HCT116 (cell line): ENCODE measurements around the gene ARL15. TPM values are rescaled to one million over a fixed set of nuclear protein-coding genes. Genes with fewer than 3 reads are reported as not detected.

Experiments
- ATAC-seq: fragments of 200-7000 bp; cut with Tn5 transposase; 2 replicates; pipeline ENCODE4 v1.9.1; 2020; ENCODE audit warnings: mild to moderate bottlenecking, moderate library complexity
- BruUV-seq: library from RNA; stranded (reverse); fragments of 400-500 nt; replicated peaks from 2 replicates; lab custom pipeline; 2021; lab: Mats Ljungman, UMichigan
- CTCF ChIA-PET: fragments of 300-600 bp; sonication (Branson Sonifier 250); formaldehyde crosslinking; loops from one replicate; lab custom pipeline; 2021; ENCODE audit warnings: antibody characterized with exemption; lab: Charles Lee
- POLR2A ChIA-PET: fragments of 300-600, 350-600 bp; sonication (Branson Sonifier 250); formaldehyde crosslinking; loops from one replicate; lab custom pipeline; 2021; ENCODE audit warnings: antibody characterized with exemption; lab: Charles Lee
- RAD21 ChIA-PET, 2 experiments: fragments of 300-600 bp; sonication (Branson Sonifier 250); formaldehyde crosslinking; loops; one replicate each; lab custom pipeline; 2023; ENCODE audit warnings: low total read pairs in 2 of 2; ENCODE audit not compliant: uncharacterized antibody in 2 of 2, unreplicated experiment in 2 of 2, low non-redundant PET in 1 of 2; lab: Charles Lee
- DNase-seq: peaks from one replicate; pipeline ENCODE4 v3.0.0-alpha.2; 2010; ENCODE audit warnings: low read depth, low spot score
- H2AFZ ChIP-seq: fragments of 200-600 bp; shearing (Covaris generic), sonication (generic); 2 replicates; pipeline ENCODE4 v1.6.1; 2017; ENCODE audit warnings: low read depth, mixed run types, mixed read lengths, antibody characterized with exemption, low read length; ENCODE audit not compliant: poor library complexity, severe bottlenecking
- H3K27ac ChIP-seq: 2 replicates; pipeline ENCODE4 v1.5.1; 2012; ENCODE audit warnings: low read depth, low read length
- H3K27me3 ChIP-seq: fragments of 200-600 bp; sonication (generic); 2 replicates; pipeline ENCODE4 v1.6.1; 2016; ENCODE audit warnings: mixed run types, low read length, mixed read lengths; ENCODE audit not compliant: insufficient read depth
- H3K36me3 ChIP-seq, 2 experiments: fragments of 200-500 bp in 1 of 2; fragments of 200-600 bp in 1 of 2; sonication (Bioruptor generic) in 1 of 2; sonication (generic) in 1 of 2; 2 replicates each; pipeline versions ENCODE4 v1.5.1 to v1.6.1; 2014 to 2016; ENCODE audit warnings: low read length in 2 of 2, inconsistent platforms in 1 of 2, mixed read lengths in 1 of 2, mixed run types in 1 of 2; ENCODE audit not compliant: insufficient read depth in 2 of 2, control insufficient read depth in 1 of 2
- H3K4me1 ChIP-seq, 2 experiments: fragments of 200-600 bp in 1 of 2; sonication (generic) in 1 of 2; 2 replicates each; pipeline versions ENCODE4 v1.5.1 to v1.6.1; 2012 to 2017; ENCODE audit warnings: low read length in 2 of 2, inconsistent platforms in 1 of 2, mild to moderate bottlenecking in 1 of 2, mixed read lengths in 1 of 2, mixed run types in 1 of 2, moderate library complexity in 1 of 2; ENCODE audit not compliant: insufficient read depth in 2 of 2, control insufficient read depth in 1 of 2
- H3K4me2 ChIP-seq: fragments of 200-600 bp; sonication (generic); 2 replicates; pipeline ENCODE4 v1.6.1; 2017; ENCODE audit warnings: mixed run types, low read length, mixed read lengths
- H3K4me3 ChIP-seq, 2 experiments: fragments of 200-600 bp in 1 of 2; sonication (generic) in 1 of 2; replicated peaks in 1 of 2; 2 replicates each; pipeline ENCODE4 v1.5.1; 2011 to 2016; ENCODE audit warnings: low read length in 2 of 2, control low read depth in 1 of 2, low read depth in 1 of 2, mild to moderate bottlenecking in 1 of 2, mixed read lengths in 1 of 2, mixed run types in 1 of 2
- H3K79me2 ChIP-seq: fragments of 200-600 bp; sonication (generic); 2 replicates; pipeline ENCODE4 v1.6.1; 2017; ENCODE audit warnings: mild to moderate bottlenecking, mixed run types, low read length, moderate library complexity, mixed read lengths; ENCODE audit not compliant: insufficient read depth
- H3K9ac ChIP-seq: fragments of 200-600 bp; sonication (generic); 2 replicates; pipeline ENCODE4 v1.6.1; 2016; ENCODE audit warnings: low read length, mixed read lengths
- H3K9me2 ChIP-seq: fragments of 200-600 bp; sonication (generic), shearing (Covaris generic); 2 replicates; pipeline ENCODE4 v1.6.1; 2017; ENCODE audit warnings: mixed run types, mild to moderate bottlenecking, moderate library complexity; ENCODE audit not compliant: insufficient read depth
- H3K9me3 ChIP-seq, 2 experiments: fragments of 200-500 bp in 1 of 2; fragments of 200-600 bp in 1 of 2; sonication (Bioruptor generic) in 1 of 2; sonication (generic) in 1 of 2; 2 replicates each; pipeline ENCODE4 v1.6.1; 2014 to 2017; ENCODE audit warnings: low read length in 2 of 2, mixed read lengths in 2 of 2, inconsistent platforms in 1 of 2, low read depth in 1 of 2, mild to moderate bottlenecking in 1 of 2, mixed run types in 1 of 2, moderate library complexity in 1 of 2; ENCODE audit not compliant: control insufficient read depth in 1 of 2, insufficient read depth in 1 of 2
- H4K20me1 ChIP-seq: fragments of 200-600 bp; sonication (generic), shearing (Covaris generic); 2 replicates; pipeline ENCODE4 v1.6.1; 2017; ENCODE audit warnings: mixed run types, mild to moderate bottlenecking, moderate library complexity; ENCODE audit not compliant: insufficient read depth
- CBX3 ChIP-seq: IDR thresholded peaks from 2 replicates; pipeline ENCODE4 v1.6.1; 2012; ENCODE audit warnings: low read depth
- MAX ChIP-seq: IDR thresholded peaks from 2 replicates; pipeline ENCODE4 v1.6.1; 2012
- POLR2AphosphoS5 ChIP-seq: IDR thresholded peaks from 2 replicates; pipeline ENCODE4 v1.6.1; 2011; ENCODE audit warnings: mild to moderate bottlenecking, low read depth, low read length, moderate library complexity
- SP1 ChIP-seq: IDR thresholded peaks from 2 replicates; pipeline ENCODE4 v1.6.1; 2012; ENCODE audit warnings: low read depth
- SRF ChIP-seq: IDR thresholded peaks from 2 replicates; pipeline ENCODE4 v1.6.1; 2012; ENCODE audit warnings: low read depth
- intact Hi-C: fragments of 100-400 bp; cut with micrococcal nuclease; formaldehyde crosslinking; loops from 2 replicates; pipeline ENCODE4 v1.10.0; 2022
- total RNA-seq: library from RNA; stranded (reverse); gene quantifications from one replicate; pipeline ENCODE4 v1.2.1, GENCODE V29; 2021; ENCODE audit not compliant: unreplicated experiment
- TF ChIP-seq, protein P1 (sequence below): IDR thresholded peaks from 2 replicates; pipeline ENCODE4 v1.6.1; 2012; ENCODE audit warnings: low read depth
- TF ChIP-seq, protein P2 (sequence below), 3 experiments: fragments of 200-600 bp in 1 of 3; sonication (generic) in 1 of 3; IDR thresholded peaks in 2 of 3; conservative IDR thresholded peaks in 1 of 3; 2 replicates each; pipeline ENCODE4 v1.5.1; 2012 to 2017; ENCODE audit warnings: low read depth in 2 of 3, low read length in 2 of 3, antibody characterized with exemption in 1 of 3, borderline replicate concordance in 1 of 3, control low read depth in 1 of 3, mild to moderate bottlenecking in 1 of 3, mixed read lengths in 1 of 3, mixed run types in 1 of 3, moderate library complexity in 1 of 3; ENCODE audit not compliant: insufficient read depth in 1 of 3

The ARL15 gene
- total RNA-seq, 1 experiment from 2014 or later = 15.0 TPM

DNA sequence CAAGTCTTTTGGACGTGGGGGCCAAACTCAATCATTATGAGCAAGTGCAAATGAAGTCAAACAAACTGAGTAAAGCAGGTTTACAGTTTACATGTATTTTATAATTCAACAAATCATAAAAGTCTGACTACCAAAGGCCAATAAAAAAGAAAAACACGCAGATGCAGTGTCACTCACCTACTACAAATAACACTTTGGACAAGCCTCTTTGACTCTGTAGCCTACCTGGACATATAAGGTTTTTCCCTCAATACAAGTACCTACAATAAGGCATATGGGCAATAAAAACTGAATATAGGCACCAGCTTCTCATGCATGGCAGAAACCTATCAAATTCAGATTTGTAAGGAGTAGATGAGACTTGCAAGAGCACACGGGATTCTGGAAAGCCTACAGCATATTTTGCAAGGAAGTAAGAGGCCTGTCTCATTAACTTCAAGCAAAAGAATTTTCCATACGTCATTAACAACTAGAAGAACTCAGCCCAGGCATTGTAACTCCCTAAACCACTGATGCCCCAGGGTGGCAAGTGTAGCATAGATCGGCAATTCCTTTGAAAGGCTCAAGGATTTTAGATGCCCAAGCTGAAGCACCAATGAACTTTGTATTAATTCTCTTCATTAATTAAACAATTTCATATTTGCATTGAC lies 21.7 kb downstream of the ARL15 start:
- no peak overlapping the region for H3K27ac ChIP-seq
- no peak overlapping the region for H3K4me2 ChIP-seq
- RAD21 ChIA-PET = no interaction called here
- DNase-seq = no peak
- no peaks in the 10 kb centered on the region for H3K9me3 ChIP-seq
- CTCF ChIA-PET = no interaction called here
- no peaks in the 10 kb centered on the region for H3K36me3 ChIP-seq
- intact Hi-C loops = no loop called here
- H4K20me1 ChIP-seq = no peaks in the 10 kb centered on the region
- H3K4me3 ChIP-seq = no peak overlapping the region
- no TSS peak for BruUV-seq
- POLR2A ChIA-PET = interaction anchor here (1.2 kb wide), 1 partner anchor 22 kb away, joined by 4 read pairs; the partner anchor contains the start of gene ARL15
- no peaks in the 10 kb centered on the region for H3K27me3 ChIP-seq
- no peak overlapping the region for H3K9ac ChIP-seq
- no peaks in the 10 kb centered on the region for H3K4me1 ChIP-seq
- no peak overlapping the region for H2AFZ ChIP-seq
- no peaks in the 10 kb centered on the region for H3K9me2 ChIP-seq
- TF ChIP-seq POLR2AphosphoS5 (no peak), SRF (no peak), SP1 (no peak), CBX3 (no peak), MAX (no peak)
- TF ChIP-seq, protein P1, sequence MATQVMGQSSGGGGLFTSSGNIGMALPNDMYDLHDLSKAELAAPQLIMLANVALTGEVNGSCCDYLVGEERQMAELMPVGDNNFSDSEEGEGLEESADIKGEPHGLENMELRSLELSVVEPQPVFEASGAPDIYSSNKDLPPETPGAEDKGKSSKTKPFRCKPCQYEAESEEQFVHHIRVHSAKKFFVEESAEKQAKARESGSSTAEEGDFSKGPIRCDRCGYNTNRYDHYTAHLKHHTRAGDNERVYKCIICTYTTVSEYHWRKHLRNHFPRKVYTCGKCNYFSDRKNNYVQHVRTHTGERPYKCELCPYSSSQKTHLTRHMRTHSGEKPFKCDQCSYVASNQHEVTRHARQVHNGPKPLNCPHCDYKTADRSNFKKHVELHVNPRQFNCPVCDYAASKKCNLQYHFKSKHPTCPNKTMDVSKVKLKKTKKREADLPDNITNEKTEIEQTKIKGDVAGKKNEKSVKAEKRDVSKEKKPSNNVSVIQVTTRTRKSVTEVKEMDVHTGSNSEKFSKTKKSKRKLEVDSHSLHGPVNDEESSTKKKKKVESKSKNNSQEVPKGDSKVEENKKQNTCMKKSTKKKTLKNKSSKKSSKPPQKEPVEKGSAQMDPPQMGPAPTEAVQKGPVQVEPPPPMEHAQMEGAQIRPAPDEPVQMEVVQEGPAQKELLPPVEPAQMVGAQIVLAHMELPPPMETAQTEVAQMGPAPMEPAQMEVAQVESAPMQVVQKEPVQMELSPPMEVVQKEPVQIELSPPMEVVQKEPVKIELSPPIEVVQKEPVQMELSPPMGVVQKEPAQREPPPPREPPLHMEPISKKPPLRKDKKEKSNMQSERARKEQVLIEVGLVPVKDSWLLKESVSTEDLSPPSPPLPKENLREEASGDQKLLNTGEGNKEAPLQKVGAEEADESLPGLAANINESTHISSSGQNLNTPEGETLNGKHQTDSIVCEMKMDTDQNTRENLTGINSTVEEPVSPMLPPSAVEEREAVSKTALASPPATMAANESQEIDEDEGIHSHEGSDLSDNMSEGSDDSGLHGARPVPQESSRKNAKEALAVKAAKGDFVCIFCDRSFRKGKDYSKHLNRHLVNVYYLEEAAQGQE = no peak
- TF ChIP-seq, protein P2, sequence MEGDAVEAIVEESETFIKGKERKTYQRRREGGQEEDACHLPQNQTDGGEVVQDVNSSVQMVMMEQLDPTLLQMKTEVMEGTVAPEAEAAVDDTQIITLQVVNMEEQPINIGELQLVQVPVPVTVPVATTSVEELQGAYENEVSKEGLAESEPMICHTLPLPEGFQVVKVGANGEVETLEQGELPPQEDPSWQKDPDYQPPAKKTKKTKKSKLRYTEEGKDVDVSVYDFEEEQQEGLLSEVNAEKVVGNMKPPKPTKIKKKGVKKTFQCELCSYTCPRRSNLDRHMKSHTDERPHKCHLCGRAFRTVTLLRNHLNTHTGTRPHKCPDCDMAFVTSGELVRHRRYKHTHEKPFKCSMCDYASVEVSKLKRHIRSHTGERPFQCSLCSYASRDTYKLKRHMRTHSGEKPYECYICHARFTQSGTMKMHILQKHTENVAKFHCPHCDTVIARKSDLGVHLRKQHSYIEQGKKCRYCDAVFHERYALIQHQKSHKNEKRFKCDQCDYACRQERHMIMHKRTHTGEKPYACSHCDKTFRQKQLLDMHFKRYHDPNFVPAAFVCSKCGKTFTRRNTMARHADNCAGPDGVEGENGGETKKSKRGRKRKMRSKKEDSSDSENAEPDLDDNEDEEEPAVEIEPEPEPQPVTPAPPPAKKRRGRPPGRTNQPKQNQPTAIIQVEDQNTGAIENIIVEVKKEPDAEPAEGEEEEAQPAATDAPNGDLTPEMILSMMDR (IDR thresholded peaks at IDR 0.05 in 2 of 3, conservative IDR thresholded peaks at IDR 0.05 in 1 of 3; ENCODE audit: borderline replicate concordance in 1 of 3, insufficient read depth in 1 of 3, low read depth in 2 of 3, low read length in 2 of 3) = no peak
- no peaks in the 10 kb centered on the region for H3K79me2 ChIP-seq
- no peak for ATAC-seq
